D721Med (cell line): ENCODE results near the gene VPS25.

Experiments used
- DNase-seq: peaks from one replicate; pipeline ENCODE4 v3.0.0; 2011; ENCODE audit warnings: low spot score; ENCODE audit not compliant: insufficient read length
- FAIRE-seq: peaks from 2 replicates; lab custom pipeline; 2011; peaks lifted over from hg19 to GRCh38; lab: Jason Lieb, UNC
- CTCF ChIP-seq: IDR thresholded peaks from 2 replicates; pipeline ENCODE4 v1.5.1; 2012; ENCODE audit warnings: mild to moderate bottlenecking, control low read depth; ENCODE audit not compliant: insufficient read depth; ENCODE audit errors: missing control alignments

VPS25 gene

GRCh38 chr17:42798011-42798382, 24.7 kb downstream of the VPS25 start:
- TF ChIP-seq CTCF: no peak
- no peak for DNase-seq
- no peak for FAIRE-seq

GRCh38 chr17:42798383-42799380, 25.4 kb downstream of the VPS25 start, which contains the start of the genes CNTD1 and COA3:
CNTD1 (plus strand) TSS chr17:42798861; CDS start chr17:42799068, 207 bp downstream.
COA3 (minus strand) TSS chr17:42798704; CDS start chr17:42798681, 23 bp downstream.
- peak; percentile 84 for DNase-seq
- FAIRE-seq: no peak
- no peak for TF ChIP-seq CTCF

GRCh38 chr17:42803074-42803883, 30.0 kb downstream of the VPS25 start:
- FAIRE-seq (no peak), DNase-seq (no peak)
- no peak for TF ChIP-seq CTCF

- TF ChIP-seq CTCF: no peak
- FAIRE-seq (no peak), DNase-seq (no peak)
These were observed 31.7 kb downstream of the VPS25 start for GRCh38 chr17:42804918-42805367.

GRCh38 chr17:42806249-42806648, 33.0 kb downstream of the VPS25 start:
- DNase-seq (no peak), FAIRE-seq (no peak)
- TF ChIP-seq CTCF: no peak

GRCh38 chr17:42809250-42809649, 36.0 kb downstream of the VPS25 start:
- DNase-seq (no peak), FAIRE-seq (no peak)
- TF ChIP-seq CTCF: no peak
